HG03175 (cell line): Measurements from ENCODE around the gene TMEM252.

ENCODE experiments used
- ATAC-seq: cut with Tn5 transposase; IDR thresholded peaks from one replicate; pipeline ENCODE4 v1.9.1; 2021; ENCODE audit warnings: mild to moderate bottlenecking, moderate library complexity; ENCODE audit not compliant: unreplicated experiment

TMEM252 gene, protein sequence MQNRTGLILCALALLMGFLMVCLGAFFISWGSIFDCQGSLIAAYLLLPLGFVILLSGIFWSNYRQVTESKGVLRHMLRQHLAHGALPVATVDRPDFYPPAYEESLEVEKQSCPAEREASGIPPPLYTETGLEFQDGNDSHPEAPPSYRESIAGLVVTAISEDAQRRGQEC

DNA sequence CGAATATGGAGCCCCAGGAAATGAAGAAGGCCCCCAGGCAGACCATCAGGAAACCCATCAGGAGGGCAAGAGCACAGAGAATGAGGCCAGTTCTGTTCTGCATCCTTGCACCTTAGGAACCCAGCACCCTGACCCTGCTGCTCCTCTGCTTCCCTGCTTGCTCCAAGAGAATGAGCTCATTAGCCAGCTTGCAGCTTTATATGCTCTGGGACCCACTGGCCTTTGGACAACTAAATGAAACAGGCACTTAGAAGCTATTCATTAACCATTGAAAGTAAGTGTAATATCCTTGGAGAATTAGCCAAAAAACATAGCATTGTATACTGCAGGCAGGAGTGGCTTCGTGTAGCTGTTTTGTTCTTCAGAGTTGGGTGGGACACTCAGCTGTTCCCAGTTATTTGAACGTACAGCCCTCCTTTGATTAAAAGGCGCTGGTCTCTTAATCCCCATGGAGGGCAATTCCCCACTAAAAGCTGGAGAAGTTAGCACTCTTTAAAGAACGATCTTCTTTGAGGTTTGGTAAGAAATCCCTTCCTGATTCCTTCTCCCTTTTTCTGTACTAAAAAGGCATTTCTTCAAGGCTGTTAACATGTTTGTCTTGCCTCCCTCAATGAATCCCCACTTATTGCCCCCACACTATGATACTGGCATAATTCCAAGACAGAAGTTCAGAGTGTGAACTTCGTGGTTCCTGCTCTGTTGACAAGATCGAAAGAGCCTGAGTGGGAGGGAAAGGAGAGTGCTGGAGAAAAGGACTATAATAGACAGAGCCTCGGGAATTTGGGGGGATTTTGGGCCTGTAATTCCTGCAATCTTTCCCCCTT lies at the start of gene TMEM252:
TSS of gene TMEM252 (minus strand) at position 172 of the 824 bp plus-strand sequence. CDS start at position 103, 69 bp downstream.
- no peak for ATAC-seq

DNA sequence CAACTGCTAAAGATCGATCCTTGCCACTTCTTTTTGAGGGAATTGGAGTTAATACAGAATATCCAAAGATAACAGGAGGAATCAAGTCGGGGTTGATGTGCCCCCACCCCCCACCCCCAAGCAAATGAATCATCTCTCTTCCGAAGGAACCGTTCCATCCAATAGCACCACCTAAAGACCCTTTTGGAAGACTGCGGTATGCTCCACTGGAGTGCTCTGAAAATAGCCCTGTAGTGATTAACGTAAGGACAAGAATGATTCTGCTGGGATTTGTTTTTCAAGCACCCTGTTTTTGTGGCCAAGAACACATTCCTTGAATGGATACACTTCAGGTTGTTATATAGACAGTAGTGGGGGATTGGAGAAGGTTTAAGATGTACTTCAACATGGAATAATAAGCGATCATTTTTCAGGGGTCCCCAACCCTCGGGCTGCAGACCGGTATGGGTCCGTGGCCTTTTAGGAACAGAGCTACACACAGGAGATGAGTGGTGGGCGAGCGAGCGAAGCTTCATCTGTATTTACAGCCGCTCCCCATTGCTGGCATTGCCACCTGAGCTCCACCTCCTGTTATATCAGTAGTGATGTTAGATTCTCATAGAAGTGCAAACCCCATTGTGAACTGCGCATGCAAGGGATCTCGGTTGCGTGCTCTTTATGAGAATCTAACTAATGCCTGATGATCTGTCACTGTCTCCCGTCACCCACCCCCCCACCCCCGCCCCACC lies 44.5 kb upstream of the TMEM252 start:
- ATAC-seq: no peak

DNA sequence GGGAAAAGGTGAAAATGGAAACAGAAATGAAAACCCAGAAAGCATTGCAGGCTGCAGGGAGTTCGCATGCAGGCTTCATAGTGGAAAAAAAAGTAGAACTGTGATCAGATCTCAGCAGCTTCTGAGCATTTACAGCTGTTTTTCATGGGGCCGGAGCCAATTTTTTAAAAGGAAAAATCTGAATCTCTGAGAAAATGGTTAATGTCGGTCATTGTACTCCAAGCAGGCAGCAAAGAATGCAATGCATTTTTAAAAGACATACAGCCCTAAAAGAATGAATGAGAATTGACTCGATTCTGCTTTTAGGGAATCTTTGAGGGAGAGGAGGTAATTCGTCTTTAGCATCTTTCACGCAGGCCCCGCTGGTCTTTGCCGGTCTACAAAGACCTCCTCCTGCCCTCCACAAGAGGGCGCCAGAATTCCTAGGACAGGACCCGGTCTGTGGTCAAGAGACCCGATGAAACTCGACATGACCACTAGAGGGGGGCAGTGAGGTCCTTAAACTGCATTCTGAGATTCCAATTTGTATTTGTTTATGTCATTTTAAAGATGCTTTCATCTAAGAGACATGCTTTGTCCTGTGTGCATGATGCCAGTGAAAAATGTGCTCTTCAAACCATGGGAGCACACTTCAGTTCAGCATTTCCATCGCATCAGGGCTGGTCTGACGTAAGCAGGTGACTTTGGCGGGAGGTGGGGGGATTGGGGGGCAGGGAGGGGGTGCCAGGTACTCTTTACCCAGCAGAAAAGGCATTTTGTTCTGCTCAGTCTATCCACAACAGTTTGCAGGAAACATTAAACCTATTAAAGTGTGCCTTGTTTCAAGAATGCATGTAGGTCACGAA lies 43.7 kb upstream of the TMEM252 start:
- peak; percentile 93 for ATAC-seq

DNA sequence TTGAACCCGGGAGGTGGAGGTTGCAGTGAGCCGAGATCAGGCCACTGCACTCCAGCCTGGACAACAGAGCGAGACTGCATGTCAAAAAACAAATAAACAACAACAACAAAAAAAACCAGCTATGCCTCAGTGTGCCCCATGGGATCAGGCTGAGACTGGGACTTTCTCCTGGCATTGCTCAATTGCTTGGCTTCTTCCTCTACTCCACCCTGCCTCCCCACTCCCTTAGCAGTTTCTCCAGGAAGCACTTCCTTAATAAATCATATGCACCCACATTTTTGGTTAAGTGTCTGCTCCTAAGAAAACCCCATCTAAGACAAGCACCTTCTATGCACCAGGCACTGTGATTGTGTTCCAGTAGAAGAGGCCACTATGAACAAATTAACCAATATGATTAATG lies 41.0 kb upstream of the TMEM252 start:
- ATAC-seq: no peak

DNA sequence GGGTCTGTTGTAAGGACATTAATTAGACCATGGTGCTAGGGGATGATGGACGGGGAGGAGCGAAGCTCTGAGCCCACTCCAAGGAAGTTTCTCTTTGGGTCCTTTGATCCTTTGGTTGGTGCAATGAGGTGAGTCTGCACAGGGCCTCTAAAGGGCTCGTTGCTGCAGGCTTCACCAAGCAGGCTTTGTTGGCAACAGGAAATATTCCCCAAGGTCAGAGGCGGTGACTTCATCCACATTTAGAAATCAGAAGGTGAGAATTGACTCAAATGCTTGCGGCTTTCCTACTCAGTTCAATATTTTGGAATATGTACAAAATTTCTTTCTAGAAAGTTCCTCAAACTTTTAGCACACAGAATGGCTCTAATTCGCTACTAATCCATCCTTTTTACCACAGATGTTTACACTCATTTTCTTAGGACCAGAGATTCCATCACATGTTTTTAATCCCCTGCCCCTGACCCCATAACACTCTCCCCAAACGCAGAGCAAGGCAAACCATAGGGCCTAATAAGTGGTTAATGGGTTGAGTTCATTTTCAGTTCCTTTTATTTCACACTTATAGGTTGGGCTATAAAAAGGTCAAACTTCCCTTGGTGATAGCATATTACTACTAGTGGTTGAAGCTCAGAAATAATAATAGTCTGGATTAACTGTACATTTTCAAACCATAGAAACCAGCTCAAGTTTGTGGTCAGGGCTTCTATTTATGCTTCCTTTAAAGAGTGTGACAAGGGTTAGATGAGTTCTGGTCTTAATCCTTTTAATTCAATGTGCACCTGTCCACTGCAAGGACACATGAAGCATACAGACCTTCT lies 37.3 kb upstream of the TMEM252 start:
- peak; percentile 93 for ATAC-seq

DNA sequence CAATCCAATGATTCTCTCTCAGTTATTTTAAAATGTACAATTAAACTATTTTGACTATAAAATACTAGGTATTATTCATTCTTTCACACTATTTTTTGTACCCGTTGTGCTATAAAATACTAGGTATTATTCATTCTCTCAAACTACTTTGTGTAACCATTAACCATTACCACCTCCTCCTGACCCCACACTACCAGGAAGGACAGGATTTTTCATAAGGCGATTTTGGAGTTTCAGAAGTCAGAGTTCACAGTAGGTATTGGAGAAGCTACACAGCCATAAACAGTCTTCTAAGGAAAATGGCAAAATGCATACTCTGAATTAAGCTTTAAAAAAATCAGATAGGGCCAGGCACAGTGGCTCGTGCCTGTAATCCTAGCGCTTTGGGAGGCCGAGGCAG lies 35.1 kb upstream of the TMEM252 start:
- ATAC-seq: no peak

DNA sequence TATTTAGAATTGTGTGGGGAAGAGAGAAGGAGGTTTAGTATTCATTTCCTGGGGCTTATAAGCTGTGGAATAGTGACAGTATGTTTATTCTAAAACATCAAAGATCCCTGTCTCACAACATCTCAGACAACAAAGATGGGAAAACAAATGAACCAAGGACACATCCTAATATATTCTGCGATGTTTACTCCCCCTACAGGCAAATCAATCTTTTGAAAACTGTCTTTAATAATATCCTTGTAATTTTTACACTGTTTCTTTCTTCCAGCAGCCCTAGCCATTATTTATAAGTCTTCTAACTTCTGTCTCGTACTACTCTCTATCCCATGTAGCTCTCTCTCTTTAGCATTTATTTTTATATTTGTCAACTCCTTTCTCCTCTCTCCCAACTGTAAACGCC lies 33.5 kb upstream of the TMEM252 start:
- ATAC-seq: no peak

DNA sequence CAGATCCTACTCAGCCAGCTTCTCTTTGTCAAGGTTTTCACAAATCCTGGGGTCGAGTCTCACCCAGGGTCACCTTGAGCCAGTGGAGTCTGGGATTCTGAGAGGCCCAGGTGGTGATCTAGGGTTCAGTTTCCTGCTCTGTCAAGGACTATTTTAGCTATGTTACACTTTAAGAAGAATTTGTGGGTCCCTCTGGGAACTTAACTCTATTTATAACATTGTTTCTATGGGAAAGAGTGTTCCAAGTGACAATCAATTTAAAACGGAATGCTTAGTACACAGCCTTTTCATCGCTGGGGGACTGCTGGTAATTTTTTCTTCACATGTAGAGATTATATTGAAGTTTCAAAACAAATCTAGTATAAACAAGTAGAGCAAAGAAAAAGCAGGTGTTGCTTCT lies 26.9 kb upstream of the TMEM252 start:
- ATAC-seq: no peak

DNA sequence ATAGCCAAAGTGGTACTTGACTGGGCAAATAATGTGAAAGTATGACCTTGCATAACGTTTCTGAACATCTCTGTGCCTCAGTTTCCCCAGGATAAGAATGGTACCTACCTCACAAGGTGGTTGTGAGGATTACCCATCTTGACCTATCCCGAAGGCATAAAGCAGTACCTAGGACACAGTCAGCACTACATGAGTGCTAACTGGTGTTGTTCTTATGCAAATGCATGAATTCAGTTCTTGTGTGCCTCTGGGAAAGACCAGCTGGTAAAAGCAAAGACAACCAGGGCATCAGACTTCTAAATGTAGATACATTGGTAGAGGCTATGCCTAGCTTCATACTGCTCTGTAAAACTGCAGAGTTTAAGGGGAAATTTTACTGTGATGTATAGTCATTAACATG lies 21.8 kb upstream of the TMEM252 start:
- ATAC-seq: no peak

DNA sequence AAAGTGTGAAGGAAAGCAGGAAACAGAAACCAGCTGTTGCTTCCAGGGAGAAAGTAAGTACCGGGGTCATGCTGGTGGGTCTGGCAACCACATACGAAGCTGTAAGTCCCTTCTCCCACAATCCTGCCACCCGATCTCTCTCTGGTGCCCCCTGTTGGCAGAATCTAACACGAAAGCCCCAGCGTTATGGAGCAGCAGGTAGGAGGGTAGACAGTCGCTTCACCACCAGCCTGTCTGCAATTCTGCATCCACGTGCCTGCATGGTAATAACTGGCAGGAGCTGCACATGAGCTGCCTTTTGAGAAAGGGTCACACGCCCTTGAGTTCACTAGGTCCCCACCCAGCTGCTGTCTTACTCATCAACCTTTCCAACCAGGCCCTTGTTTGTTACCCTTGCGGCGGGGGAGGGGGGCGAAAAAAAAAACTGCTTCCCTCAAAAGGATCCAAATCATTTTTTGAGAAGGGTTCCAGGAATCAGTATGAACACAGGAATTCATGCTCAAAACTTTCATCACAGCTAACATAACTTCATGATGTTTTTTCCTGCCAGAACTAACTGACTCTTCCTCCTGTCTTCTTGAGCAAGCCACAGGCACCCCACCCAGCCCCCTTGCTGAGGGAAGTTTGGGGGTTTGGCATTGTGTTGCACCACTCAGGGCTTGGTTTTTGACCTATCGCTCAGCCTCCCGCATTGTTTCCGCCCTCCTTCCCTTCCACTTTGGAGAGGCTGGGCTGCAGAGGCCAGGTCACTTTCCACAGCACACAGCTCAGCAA lies 19.6 kb upstream of the TMEM252 start:
- peak; percentile 58 for ATAC-seq

DNA sequence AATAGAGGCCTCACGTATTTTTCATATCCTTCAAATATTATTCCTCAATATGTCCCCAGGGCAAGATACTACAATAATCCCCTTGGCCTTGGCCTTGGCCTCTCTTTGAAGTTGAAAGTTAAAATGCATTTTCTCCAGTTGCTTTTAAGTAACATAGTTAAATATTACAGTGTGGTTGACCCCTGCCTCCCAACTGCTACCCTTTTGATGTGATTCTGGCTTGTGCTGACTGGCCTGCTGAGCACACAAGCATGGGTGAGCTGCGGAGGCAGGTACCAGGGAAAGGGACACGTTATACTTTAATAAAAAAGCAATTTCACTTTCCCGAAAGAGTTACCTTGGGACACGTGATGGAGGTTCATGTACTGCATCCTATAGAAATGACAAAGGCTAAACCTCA lies 17.9 kb upstream of the TMEM252 start:
- no peak for ATAC-seq

DNA sequence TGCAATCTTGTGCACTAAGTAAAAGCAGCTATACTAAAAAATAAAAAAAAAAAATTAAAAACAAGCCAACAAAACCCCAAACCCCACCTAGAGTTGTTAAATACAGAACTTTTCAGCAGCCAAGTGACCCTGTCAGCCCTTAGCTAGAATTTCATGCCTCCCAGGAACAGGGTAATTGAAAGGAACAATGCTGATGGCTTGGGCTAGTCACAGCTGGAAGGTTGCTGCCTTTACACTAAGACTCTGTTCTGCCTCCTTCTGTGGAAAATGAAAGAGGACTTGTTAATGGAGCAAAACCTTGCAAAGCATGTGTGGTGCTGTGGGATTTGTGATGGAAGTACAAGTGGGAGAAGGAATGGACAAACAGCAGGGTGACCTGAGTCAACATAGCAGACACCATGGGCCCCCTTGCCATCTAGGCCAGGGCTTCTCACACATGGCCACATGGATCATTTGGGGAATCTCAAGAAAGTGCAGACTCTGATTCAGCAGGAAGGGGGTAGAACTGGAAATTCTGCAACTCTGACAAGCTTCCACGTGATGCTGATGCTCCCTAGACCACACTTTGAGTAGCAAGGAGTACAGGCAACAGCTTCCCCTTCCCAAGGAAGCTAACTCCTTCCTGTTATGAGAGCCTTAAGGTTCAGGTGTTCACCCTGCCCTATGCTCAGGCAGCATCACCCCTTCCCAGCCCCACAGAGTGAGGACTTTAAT lies 14.9 kb upstream of the TMEM252 start:
- no peak for ATAC-seq

DNA sequence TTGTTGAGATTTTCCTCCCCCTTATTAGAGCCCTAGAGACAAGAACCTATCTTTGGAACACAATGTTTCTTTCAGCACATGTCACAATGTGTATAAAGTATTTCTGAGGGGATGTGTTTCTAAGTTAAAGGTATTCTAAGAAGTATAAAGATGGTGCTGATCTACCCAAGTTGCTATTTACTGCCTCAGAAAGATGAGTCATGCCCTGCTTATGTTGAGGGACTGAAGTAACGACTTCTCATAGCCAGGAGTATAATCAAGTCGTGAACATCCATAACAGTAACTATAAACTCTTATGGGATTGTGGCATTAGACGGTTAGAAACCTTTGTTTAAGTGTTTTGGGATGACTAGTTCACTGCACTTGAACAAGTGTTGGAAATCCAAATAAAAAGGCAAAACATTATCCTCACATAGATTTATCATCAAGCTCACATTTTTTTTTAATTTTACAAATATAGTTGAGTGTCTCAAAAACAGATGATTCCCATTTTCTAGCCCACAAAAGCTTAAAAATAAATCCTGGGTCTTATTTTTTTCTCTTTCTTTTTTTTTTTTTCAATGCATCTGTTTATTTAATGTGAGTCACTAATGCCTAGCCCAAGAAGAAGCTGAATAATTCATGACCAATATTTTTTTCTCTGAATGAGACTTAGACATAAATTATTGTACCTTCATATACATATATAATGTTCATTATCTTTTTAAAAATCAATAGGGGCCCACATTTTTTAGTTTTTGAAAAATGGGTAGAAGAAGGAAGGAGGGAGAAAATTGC lies 12.2 kb upstream of the TMEM252 start:
- no peak for ATAC-seq

DNA sequence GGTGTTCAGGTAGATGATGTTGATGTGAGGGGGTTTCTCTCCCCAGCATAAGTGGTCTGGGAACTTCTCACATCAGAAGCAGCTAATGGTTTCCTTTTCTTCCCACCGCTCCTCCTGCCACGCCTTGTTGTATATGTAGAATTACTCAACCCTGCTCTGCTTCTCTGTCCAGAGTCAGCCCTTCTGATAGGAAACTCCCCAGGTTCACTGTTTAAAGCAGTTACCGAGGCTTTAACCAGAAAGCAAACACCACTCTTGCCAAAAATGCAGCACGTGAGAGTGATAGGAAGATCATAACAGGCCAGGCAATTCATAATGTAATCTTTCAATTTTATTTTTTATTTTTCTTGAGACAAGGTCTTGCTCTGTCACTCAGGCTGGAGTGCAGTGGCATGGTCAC lies 10.5 kb upstream of the TMEM252 start:
- no peak for ATAC-seq

DNA sequence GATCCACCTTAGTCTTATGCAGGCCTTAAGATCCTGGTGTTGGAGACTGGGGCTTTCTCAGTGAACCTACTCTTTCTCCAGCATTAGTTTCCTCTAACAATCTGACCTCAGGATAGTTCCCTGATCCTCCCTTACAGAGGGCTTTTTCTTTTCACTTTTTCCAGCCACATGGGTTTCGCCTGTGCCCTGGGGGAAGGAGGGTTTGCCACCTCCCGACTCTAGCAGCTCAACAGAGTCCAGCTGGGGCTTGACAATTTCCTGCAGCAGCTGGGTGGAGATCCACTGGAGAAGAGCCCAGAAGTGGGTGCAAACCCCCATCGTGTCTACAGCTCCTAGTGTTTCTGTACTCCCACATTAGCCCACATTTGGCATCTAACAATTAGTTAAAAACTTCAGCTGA lies 7.6 kb upstream of the TMEM252 start:
- ATAC-seq: no peak

DNA sequence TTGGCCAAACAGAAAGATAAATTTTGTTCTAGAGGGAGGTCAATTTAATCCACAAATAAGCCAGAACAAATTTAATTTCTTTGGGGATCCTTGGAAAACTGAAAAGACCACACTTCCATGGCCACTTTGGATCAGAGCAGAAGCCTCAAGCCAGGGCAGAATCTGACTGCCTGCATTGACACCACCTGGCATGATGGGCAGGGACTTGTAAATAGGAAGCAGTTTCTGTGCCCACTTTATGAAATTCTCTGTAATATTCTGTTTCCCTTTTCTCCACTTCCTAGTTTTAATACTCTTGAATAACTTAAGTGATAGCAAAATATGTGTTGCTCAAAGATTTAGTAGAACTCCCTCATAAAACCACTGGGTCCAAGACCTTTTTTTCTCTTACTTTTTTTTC lies 6.7 kb upstream of the TMEM252 start:
- ATAC-seq: no peak

DNA sequence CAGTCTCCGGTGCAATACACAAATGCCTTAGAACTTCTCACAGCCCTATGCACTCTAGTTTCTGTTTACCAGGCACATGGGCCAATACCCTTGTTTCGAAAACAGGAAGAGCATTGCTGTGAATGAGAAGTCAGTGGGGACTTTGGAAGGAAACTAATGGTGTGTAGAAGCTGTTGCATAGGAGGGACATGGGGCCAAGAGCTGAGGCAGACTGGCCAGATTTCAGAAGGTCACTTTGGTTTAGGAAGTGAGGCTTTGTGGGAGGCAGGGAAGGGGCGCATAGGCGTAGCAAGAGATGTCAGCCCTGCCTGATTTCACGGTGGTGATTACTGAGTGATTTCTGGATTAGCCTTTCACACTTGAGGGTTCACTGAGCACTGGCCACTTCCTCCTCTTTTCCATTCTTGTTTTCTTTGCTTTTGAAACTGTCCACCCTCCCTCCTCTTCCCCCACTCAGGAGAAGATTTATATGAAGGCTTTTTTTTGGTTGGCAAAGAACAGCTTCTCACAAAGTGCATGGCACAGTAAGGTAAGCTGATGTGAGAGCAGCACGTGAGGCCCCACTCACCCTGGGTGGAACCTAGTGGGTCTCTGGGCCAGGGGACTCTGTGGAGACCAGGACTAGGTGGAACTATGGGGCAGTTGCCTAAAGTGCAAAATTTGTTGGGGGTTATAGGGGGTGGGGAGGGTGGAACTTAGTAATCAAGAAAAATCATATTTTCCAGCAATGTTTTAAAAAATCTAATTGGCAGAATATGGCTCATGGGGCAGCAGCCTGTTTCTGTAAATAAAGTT lies 6.1 kb upstream of the TMEM252 start:
- ATAC-seq: peak; percentile 88
